Esophagus muscularis mucosa (tissue), 3 donors: Measurements from ENCODE around the gene GOLGA8H.

Experiments
- CTCF ChIP-seq, 3 experiments: fragments of 200-600 bp in 2 of 3; fragments of 450-650 bp in 1 of 3; sonication (generic) in 2 of 3; IDR thresholded peaks; one replicate each; pipeline ENCODE4 v1.5.1; 2017 to 2019; ENCODE audit warnings: antibody characterized with exemption in 3 of 3, mild to moderate bottlenecking in 2 of 3, moderate library complexity in 1 of 3
- POLR2A ChIP-seq: fragments of 450-650 bp; IDR thresholded peaks from one replicate; pipeline ENCODE4 v1.6.1; 2017; ENCODE audit warnings: antibody characterized with exemption, moderate library complexity, mild to moderate bottlenecking, low read depth

GRCh38 chr15:30650012-30650929, 46.4 kb downstream of the GOLGA8H start:
- no peak for TF ChIP-seq CTCF (IDR thresholded peaks at IDR 0.05)
- no peak for TF ChIP-seq POLR2A
